CD14-positive monocyte (primary cell): Measurements from ENCODE around the gene COMMD1. TPM values are rescaled to one million over a fixed set of nuclear protein-coding genes. Genes with fewer than 3 reads are reported as not detected.

Source experiments
- DNase-seq, 3 donors: peaks; one replicate each; pipeline ENCODE4 v3.0.0-alpha.2; 2011 to 2022
- H2AFZ ChIP-seq: 2 replicates; pipeline ENCODE4 v1.6.0; 2012; ENCODE audit warnings: mild to moderate bottlenecking, low read depth, low read length, inconsistent platforms; ENCODE audit not compliant: insufficient read depth, poor library complexity, severe bottlenecking
- H3K27ac ChIP-seq, 2 donors: 1 replicate in 1 of 2; 2 replicates in 1 of 2; pipeline ENCODE4 v1.5.1; 2012 to 2013; ENCODE audit warnings: low read length in 2 of 2, control low read depth in 1 of 2, inconsistent platforms in 1 of 2, low read depth in 1 of 2, mild to moderate bottlenecking in 1 of 2
- H3K27me3 ChIP-seq, 2 donors: one replicate each; pipeline versions ENCODE4 v1.6.0 to v1.6.1; 2011 to 2013; ENCODE audit warnings: low read length in 2 of 2; ENCODE audit not compliant: control insufficient read depth in 2 of 2, insufficient read depth in 2 of 2
- H3K36me3 ChIP-seq, 2 donors: replicated peaks in 1 of 2; 1 replicate in 1 of 2; 2 replicates in 1 of 2; pipeline versions ENCODE4 v1.5.1 to v1.6.1; 2012 to 2013; ENCODE audit warnings: low read length in 2 of 2, control low read depth in 1 of 2, inconsistent platforms in 1 of 2, mild to moderate bottlenecking in 1 of 2; ENCODE audit not compliant: insufficient read depth in 2 of 2, control insufficient read depth in 1 of 2
- H3K4me1 ChIP-seq, 2 donors: 1 replicate in 1 of 2; 2 replicates in 1 of 2; pipeline versions ENCODE4 v1.5.1 to v1.6.1; 2012 to 2013; ENCODE audit warnings: low read length in 2 of 2, control low read depth in 1 of 2, inconsistent platforms in 1 of 2, mild to moderate bottlenecking in 1 of 2, moderate library complexity in 1 of 2; ENCODE audit not compliant: insufficient read depth in 2 of 2, control insufficient read depth in 1 of 2
- H3K4me2 ChIP-seq: replicated peaks from 2 replicates; pipeline ENCODE3; 2012; ENCODE audit warnings: low read length, moderate library complexity, mild to moderate bottlenecking; ENCODE audit not compliant: poor library complexity, severe bottlenecking; ENCODE audit errors: extremely low read depth
- H3K4me3 ChIP-seq, 3 experiments: fragments of 200-600 bp in 1 of 3; sonication (generic) in 1 of 3; replicated peaks in 1 of 3; 1 replicate in 2 of 3; 2 replicates in 1 of 3; pipeline ENCODE4 v1.5.1; 2011 to 2013; ENCODE audit warnings: low read length in 3 of 3, mild to moderate bottlenecking in 3 of 3, control low read depth in 2 of 3, low read depth in 2 of 3, inconsistent platforms in 1 of 3, moderate library complexity in 1 of 3
- H3K79me2 ChIP-seq: 2 replicates; pipeline ENCODE4 v1.6.0; 2012; ENCODE audit warnings: mild to moderate bottlenecking, control low read depth, inconsistent platforms, low read length, moderate library complexity; ENCODE audit not compliant: insufficient read depth
- H3K9ac ChIP-seq: 2 replicates; pipeline ENCODE4 v1.6.0; 2017; ENCODE audit warnings: low read length, mild to moderate bottlenecking; ENCODE audit not compliant: insufficient read depth, poor library complexity, severe bottlenecking
- H3K9me3 ChIP-seq, 2 donors: replicated peaks in 1 of 2; 1 replicate in 1 of 2; 2 replicates in 1 of 2; pipeline versions ENCODE4 v1.5.1 to v1.6.1; 2012 to 2013; ENCODE audit warnings: low read length in 2 of 2, control low read depth in 1 of 2; ENCODE audit not compliant: control insufficient read depth in 1 of 2, insufficient read depth in 1 of 2
- H4K20me1 ChIP-seq: 2 replicates; pipeline ENCODE4 v1.6.0; 2012; ENCODE audit warnings: mild to moderate bottlenecking, low read length, control low read depth, moderate library complexity; ENCODE audit not compliant: insufficient read depth
- H3K27ac Mint-ChIP-seq, 7 donors: one replicate each; pipeline ENCODE4 v1.8.0; 2020; ENCODE audit warnings: mild to moderate bottlenecking in 7 of 7, mixed read lengths in 7 of 7, moderate library complexity in 6 of 7, inconsistent platforms in 2 of 7
- H3K27me3 Mint-ChIP-seq, 3 donors: one replicate each; pipeline ENCODE4 v1.8.0; 2021 to 2022; ENCODE audit warnings: low read depth in 3 of 3, mild to moderate bottlenecking in 3 of 3, mixed read lengths in 3 of 3, moderate library complexity in 3 of 3, inconsistent platforms in 1 of 3
- H3K36me3 Mint-ChIP-seq, 2 donors: one replicate each; pipeline ENCODE4 v1.8.0; 2020; ENCODE audit warnings: mixed read lengths in 2 of 2, inconsistent platforms in 1 of 2, mild to moderate bottlenecking in 1 of 2
- H3K4me1 Mint-ChIP-seq: one replicate; pipeline ENCODE4 v1.8.0; 2020; ENCODE audit warnings: mild to moderate bottlenecking, mixed read lengths
- H3K4me3 Mint-ChIP-seq, 2 donors: one replicate each; pipeline ENCODE4 v1.8.0; 2020; ENCODE audit warnings: mild to moderate bottlenecking in 2 of 2, mixed read lengths in 2 of 2, moderate library complexity in 1 of 2
- H3K9me3 Mint-ChIP-seq, 7 donors: one replicate each; pipeline ENCODE4 v1.8.0; 2020 to 2022; ENCODE audit warnings: mixed read lengths in 7 of 7, mild to moderate bottlenecking in 6 of 7, moderate library complexity in 6 of 7, inconsistent platforms in 2 of 7
- WGBS: methylation state at CpG from one replicate; pipeline ENCODE4 v1.1.5; 2013; ENCODE audit warnings: missing lambda C conversion rate; ENCODE audit not compliant: insufficient coverage; 5-methylcytosine and 5-hydroxymethylcytosine counted together
- intact Hi-C, 2 donors: fragments of 100-400 bp; cut with micrococcal nuclease; formaldehyde crosslinking; loops; one replicate each; pipeline versions ENCODE4 v1.15.0 to v1.15.1; 2023
- polyA plus RNA-seq, 3 donors: library from polyadenylated mRNA; depleted of rRNA in 1 of 3; unstranded in 2 of 3; stranded (reverse) in 1 of 3; fragments of 300-500 nt in 2 of 3; fragments of >200 nt in 1 of 3; fragmentation: Illumina TruSeq in 2 of 3; gene quantifications; 1 replicate in 2 of 3; 2 replicates in 1 of 3; pipeline ENCODE4 v1.2.3, GENCODE V29; 2012 to 2021
- TF ChIP-seq, protein P1 (sequence below): fragments of 200-600 bp; IDR thresholded peaks from one replicate; pipeline ENCODE4 v1.8.0; 2022; ENCODE audit warnings: antibody characterized with exemption, mild to moderate bottlenecking

Gene COMMD1
- polyA plus RNA-seq, 3 donors = 25.2 to 82.1 (median 70.7) TPM

DNA sequence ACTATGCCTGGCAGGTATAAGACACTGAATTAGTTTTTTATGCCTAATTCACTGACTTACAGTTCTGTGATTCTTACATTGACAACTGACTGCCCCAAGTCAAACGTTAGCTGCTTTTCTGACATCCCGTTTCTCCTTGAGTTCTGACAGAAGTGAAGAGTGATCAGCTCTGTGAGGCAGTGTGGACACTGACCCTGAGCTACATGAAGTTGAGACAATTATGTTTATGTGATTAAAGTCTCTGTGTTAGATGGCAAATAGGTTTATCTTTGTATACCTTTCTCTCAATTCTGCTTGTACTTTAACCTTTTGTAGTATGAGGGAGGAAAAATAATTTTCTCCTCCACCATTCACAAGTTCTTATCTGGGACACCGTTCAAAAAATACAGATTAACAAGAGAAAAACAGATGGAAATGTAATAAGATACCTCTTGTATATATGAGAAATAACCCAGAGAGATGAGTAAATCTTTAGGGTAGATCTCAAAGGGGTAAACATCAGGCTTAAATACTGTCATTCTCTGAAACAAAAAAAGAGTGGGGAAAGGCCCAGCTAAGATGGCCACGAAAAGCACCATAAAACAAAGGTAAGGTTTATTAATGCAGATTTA is 205.0 kb downstream of the COMMD1 start:
- Histone ChIP-seq H2AFZ (no peak overlapping the region), H3K9ac (no peak overlapping the region), H3K4me1 (no peaks in the 10 kb centered on the region), H3K36me3 (no peaks in the 10 kb centered on the region), H3K4me3 (no peak overlapping the region), H3K4me2 (no peak overlapping the region), H3K27me3 (no peaks in the 10 kb centered on the region), H4K20me1 (no peaks in the 10 kb centered on the region), H3K9me3 (no peaks in the 10 kb centered on the region), H3K27ac (no peak overlapping the region), H3K79me2 (no peaks in the 10 kb centered on the region)
- 90% methylated on average over 3 of the region's 4 CpGs for WGBS
- Mint-ChIP-seq H3K4me1 (peaks cover 8% of the 10 kb centered on the region), H3K27ac (no peak overlapping the region), H3K4me3 (no peak overlapping the region), H3K9me3 (no peaks in the 10 kb centered on the region), H3K36me3 (peaks cover 0 to 3% of the 10 kb centered on the region in 2 donors), H3K27me3 (peaks cover 0 to 4% (median 0%) of the 10 kb centered on the region in 3 donors)
- DNase-seq = no peak
- TF ChIP-seq, protein P1, sequence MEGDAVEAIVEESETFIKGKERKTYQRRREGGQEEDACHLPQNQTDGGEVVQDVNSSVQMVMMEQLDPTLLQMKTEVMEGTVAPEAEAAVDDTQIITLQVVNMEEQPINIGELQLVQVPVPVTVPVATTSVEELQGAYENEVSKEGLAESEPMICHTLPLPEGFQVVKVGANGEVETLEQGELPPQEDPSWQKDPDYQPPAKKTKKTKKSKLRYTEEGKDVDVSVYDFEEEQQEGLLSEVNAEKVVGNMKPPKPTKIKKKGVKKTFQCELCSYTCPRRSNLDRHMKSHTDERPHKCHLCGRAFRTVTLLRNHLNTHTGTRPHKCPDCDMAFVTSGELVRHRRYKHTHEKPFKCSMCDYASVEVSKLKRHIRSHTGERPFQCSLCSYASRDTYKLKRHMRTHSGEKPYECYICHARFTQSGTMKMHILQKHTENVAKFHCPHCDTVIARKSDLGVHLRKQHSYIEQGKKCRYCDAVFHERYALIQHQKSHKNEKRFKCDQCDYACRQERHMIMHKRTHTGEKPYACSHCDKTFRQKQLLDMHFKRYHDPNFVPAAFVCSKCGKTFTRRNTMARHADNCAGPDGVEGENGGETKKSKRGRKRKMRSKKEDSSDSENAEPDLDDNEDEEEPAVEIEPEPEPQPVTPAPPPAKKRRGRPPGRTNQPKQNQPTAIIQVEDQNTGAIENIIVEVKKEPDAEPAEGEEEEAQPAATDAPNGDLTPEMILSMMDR = no peak
- intact Hi-C loops = no loop called here

DNA sequence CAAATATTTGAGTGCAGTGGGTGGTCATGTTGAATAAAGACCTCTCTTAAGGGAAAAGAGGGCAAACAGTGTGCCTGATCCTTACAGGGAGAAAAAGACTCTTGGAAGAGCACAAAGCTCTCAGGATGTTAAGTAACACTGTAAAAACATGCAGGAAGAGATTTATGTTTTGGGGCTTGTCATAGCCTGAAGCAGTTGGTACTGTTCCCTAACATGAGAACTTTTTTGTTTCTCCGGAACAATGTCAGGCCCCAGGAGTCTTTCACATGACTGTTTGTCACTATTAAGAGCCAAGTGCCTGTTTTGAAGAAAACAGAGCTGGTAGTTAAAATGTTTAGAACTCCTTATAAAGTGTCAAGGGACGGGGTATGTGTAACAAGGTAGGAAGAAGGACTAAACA is 206.7 kb downstream of the COMMD1 start:
- Histone ChIP-seq H4K20me1 (no peaks in the 10 kb centered on the region), H3K4me2 (no peak overlapping the region), H3K4me3 (no peak overlapping the region), H3K4me1 (no peaks in the 10 kb centered on the region), H3K27ac (no peak overlapping the region), H3K9ac (no peak overlapping the region), H3K9me3 (no peaks in the 10 kb centered on the region), H3K27me3 (no peaks in the 10 kb centered on the region), H3K36me3 (no peaks in the 10 kb centered on the region), H3K79me2 (no peaks in the 10 kb centered on the region), H2AFZ (no peak overlapping the region)
- Mint-ChIP-seq H3K9me3 (no peaks in the 10 kb centered on the region), H3K27ac (no peak overlapping the region), H3K27me3 (peaks cover 0 to 1% (median 0%) of the 10 kb centered on the region in 3 donors), H3K4me3 (no peak overlapping the region), H3K36me3 (peaks cover 0 to 5% of the 10 kb centered on the region in 2 donors), H3K4me1 (peaks cover 10% of the 10 kb centered on the region)
- TF ChIP-seq, protein P1 = no peak
- 0% methylated on average over 1 of the region's 2 CpGs for WGBS
- DNase-seq = no peak
- intact Hi-C loops = no loop called here
